Kidney (tissue), 14 donors: ENCODE data around the gene HAUS3. TPM values are rescaled to one million over a fixed set of nuclear protein-coding genes. Genes with fewer than 3 reads are reported as not detected.

ENCODE experiments used
- DNase-seq, 5 donors: peaks; one replicate each; pipeline ENCODE4 v3.0.0-alpha.2; 2013 to 2020
- FAIRE-seq: peaks from 2 replicates; lab custom pipeline; 2012; peaks lifted over from hg19 to GRCh38; lab: Jason Lieb, UNC
- H3K27ac ChIP-seq, 2 donors: one replicate each; pipeline ENCODE4 v1.7.0; 2013; ENCODE audit warnings: low read depth in 2 of 2, low read length in 2 of 2, inconsistent platforms in 1 of 2
- H3K27me3 ChIP-seq: one replicate; pipeline ENCODE4 v1.7.1; 2013; ENCODE audit warnings: low read length, inconsistent platforms; ENCODE audit not compliant: control insufficient read depth, insufficient read depth
- H3K36me3 ChIP-seq, 3 donors: one replicate each; pipeline versions ENCODE4 v1.7.0 to v1.7.1; 2013; ENCODE audit warnings: low read length in 3 of 3, control low read depth in 1 of 3, inconsistent platforms in 1 of 3; ENCODE audit not compliant: insufficient read depth in 3 of 3, control insufficient read depth in 2 of 3
- H3K4me1 ChIP-seq, 3 donors: one replicate each; pipeline versions ENCODE4 v1.7.0 to v1.7.1; 2013; ENCODE audit warnings: low read length in 3 of 3, inconsistent platforms in 1 of 3, low read depth in 1 of 3; ENCODE audit not compliant: control insufficient read depth in 2 of 3, insufficient read depth in 2 of 3
- H3K4me3 ChIP-seq, 3 donors: one replicate each; pipeline versions ENCODE4 v1.7.0 to v1.8.1; 2013; ENCODE audit warnings: low read length in 3 of 3, control low read depth in 1 of 3, inconsistent platforms in 1 of 3
- H3K9ac ChIP-seq, 3 donors: one replicate each; pipeline versions ENCODE4 v1.7.0 to v1.7.1; 2013; ENCODE audit warnings: low read length in 3 of 3, control low read depth in 1 of 3, inconsistent platforms in 1 of 3
- H3K9me3 ChIP-seq, 3 donors: one replicate each; pipeline versions ENCODE4 v1.7.0 to v1.7.1; 2013; ENCODE audit warnings: low read length in 3 of 3, control low read depth in 1 of 3, inconsistent platforms in 1 of 3; ENCODE audit not compliant: control insufficient read depth in 2 of 3, insufficient read depth in 1 of 3
- intact Hi-C: fragments of 100-400 bp; cut with DNase I; formaldehyde crosslinking; loops from one replicate; pipeline ENCODE4 v1.11.1; 2022
- polyA plus RNA-seq: library from polyadenylated mRNA; stranded (reverse); fragments of 350-450 nt; fragmentation: Illumina TruSeq; extraction: RNeasy Lipid Tissue Mini Kit (QIAGEN cat#74804); gene quantifications from one replicate; pipeline ENCODE4 v1.2.3, GENCODE V29; 2014; ENCODE audit warnings: low read depth, low replicate concordance; ENCODE audit not compliant: insufficient read depth
- total RNA-seq: library from RNA; stranded (reverse); fragmentation: NEBNext Ultra II Directional; extraction: Animal tissue kit (Norgen Biotek cat#: 25700); gene quantifications from one replicate; pipeline ENCODE4 v1.2.1, GENCODE V29; 2021
- TF ChIP-seq, protein P1 (sequence below): IDR thresholded peaks from 3 replicates; pipeline ENCODE4 v1.5.1; 2012; ENCODE audit warnings: mild to moderate bottlenecking, moderate library complexity, borderline replicate concordance; ENCODE audit not compliant: insufficient read depth; ENCODE audit errors: extremely low read depth
- donor health status: control.
- donor health status: control.
- donor health status: control.
- donor health status: control.
- donor health status: control.
- donor health status: DM: yes; HTN: yes; CAD: no.
- donor health status: Normal renal cell carcinoma (clear cell type).

The HAUS3 gene
- total and polyA plus RNA-seq, 2 donors from 2014 or later: 4.1 to 12.1 TPM

- H3K4me1 ChIP-seq: no peaks in the 10 kb centered on the region
- H3K9me3 ChIP-seq: no peaks in the 10 kb centered on the region
- H3K27me3 ChIP-seq: no peaks in the 10 kb centered on the region
- no peak overlapping the region for H3K27ac ChIP-seq
- DNase-seq (no peak), FAIRE-seq (no peak)
- H3K4me3 ChIP-seq: no peak overlapping the region
- H3K9ac ChIP-seq: no peak overlapping the region
- intact Hi-C loops: no loop called here
- H3K36me3 ChIP-seq: no peaks in the 10 kb centered on the region
- TF ChIP-seq, protein P1, sequence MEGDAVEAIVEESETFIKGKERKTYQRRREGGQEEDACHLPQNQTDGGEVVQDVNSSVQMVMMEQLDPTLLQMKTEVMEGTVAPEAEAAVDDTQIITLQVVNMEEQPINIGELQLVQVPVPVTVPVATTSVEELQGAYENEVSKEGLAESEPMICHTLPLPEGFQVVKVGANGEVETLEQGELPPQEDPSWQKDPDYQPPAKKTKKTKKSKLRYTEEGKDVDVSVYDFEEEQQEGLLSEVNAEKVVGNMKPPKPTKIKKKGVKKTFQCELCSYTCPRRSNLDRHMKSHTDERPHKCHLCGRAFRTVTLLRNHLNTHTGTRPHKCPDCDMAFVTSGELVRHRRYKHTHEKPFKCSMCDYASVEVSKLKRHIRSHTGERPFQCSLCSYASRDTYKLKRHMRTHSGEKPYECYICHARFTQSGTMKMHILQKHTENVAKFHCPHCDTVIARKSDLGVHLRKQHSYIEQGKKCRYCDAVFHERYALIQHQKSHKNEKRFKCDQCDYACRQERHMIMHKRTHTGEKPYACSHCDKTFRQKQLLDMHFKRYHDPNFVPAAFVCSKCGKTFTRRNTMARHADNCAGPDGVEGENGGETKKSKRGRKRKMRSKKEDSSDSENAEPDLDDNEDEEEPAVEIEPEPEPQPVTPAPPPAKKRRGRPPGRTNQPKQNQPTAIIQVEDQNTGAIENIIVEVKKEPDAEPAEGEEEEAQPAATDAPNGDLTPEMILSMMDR: no peak
Observed at GRCh38 chr4:2180410-2180809, 61.5 kb downstream of the HAUS3 start.

DNA sequence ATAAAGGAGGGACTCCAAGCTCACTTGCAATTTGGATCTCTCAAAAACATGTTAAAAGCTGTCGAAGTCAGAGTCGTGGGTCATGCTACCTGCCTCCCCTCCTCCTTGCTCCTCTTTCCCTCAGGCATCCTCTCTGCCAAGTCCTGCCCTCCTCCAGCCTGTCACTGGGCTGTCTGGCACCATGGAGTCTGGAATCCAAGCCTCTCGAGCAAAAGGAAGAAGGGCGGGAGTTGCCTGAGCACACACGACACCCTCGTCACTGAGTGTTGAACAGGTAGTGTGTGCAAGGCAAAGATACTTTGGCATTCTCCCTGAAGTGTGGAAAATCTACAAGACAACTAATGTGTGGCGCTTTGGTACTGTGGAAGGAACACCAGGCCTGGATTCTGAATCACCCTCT is 62.2 kb downstream of the HAUS3 start:
- Histone ChIP-seq H3K9me3 (no peaks in the 10 kb centered on the region), H3K4me1 (no peaks in the 10 kb centered on the region), H3K27ac (no peak overlapping the region), H3K27me3 (no peaks in the 10 kb centered on the region), H3K36me3 (no peaks in the 10 kb centered on the region), H3K4me3 (no peak overlapping the region), H3K9ac (no peak overlapping the region)
- intact Hi-C loops: no loop called here
- no peak for FAIRE-seq
- no peak for DNase-seq
- TF ChIP-seq, protein P1: no peak

GRCh38 chr4:2178986-2179385 is 62.9 kb downstream of the HAUS3 start:
- Histone ChIP-seq H3K9ac (no peak overlapping the region), H3K27me3 (no peaks in the 10 kb centered on the region), H3K36me3 (no peaks in the 10 kb centered on the region), H3K4me3 (no peak overlapping the region), H3K9me3 (no peaks in the 10 kb centered on the region), H3K4me1 (no peaks in the 10 kb centered on the region), H3K27ac (no peak overlapping the region)
- intact Hi-C loops: no loop called here
- TF ChIP-seq, protein P1: no peak
- DNase-seq: no peak
- no peak for FAIRE-seq

Other genes with a start within 250 kb of the HAUS3 start
- 39.1 TPM for gene NELFA, start 233.1 kb downstream of the HAUS3 start, total RNA-seq
- gene NELFA, start 233.1 kb downstream of the HAUS3 start, polyA plus RNA-seq: 17.8 TPM
- gene NAT8L, start 182.8 kb downstream of the HAUS3 start, total RNA-seq: 2.7 TPM
- 12.5 TPM for gene NAT8L, start 182.8 kb downstream of the HAUS3 start, polyA plus RNA-seq
- gene POLN, start within 50 bp of the HAUS3 start, total RNA-seq: 3.8 TPM
- 1.3 TPM for gene POLN, start within 50 bp of the HAUS3 start, polyA plus RNA-seq
- gene MXD4, start 20.0 kb upstream of the HAUS3 start, total RNA-seq: 84.8 TPM
- 49.8 TPM for gene MXD4, start 20.0 kb upstream of the HAUS3 start, polyA plus RNA-seq
- gene ZFYVE28, start 176.5 kb upstream of the HAUS3 start, total RNA-seq: 18.9 TPM
- gene ZFYVE28, start 176.5 kb upstream of the HAUS3 start, polyA plus RNA-seq: 8.0 TPM
- 1.7 TPM for gene CFAP99, start 176.8 kb upstream of the HAUS3 start, total RNA-seq
- gene CFAP99, start 176.8 kb upstream of the HAUS3 start, polyA plus RNA-seq: 1.5 TPM
- gene RNF4, start 227.0 kb upstream of the HAUS3 start, total RNA-seq: 61.5 TPM
- gene RNF4, start 227.0 kb upstream of the HAUS3 start, polyA plus RNA-seq: 24.2 TPM